ENCODE results near the gene EXD3.

Gene EXD3

DNA sequence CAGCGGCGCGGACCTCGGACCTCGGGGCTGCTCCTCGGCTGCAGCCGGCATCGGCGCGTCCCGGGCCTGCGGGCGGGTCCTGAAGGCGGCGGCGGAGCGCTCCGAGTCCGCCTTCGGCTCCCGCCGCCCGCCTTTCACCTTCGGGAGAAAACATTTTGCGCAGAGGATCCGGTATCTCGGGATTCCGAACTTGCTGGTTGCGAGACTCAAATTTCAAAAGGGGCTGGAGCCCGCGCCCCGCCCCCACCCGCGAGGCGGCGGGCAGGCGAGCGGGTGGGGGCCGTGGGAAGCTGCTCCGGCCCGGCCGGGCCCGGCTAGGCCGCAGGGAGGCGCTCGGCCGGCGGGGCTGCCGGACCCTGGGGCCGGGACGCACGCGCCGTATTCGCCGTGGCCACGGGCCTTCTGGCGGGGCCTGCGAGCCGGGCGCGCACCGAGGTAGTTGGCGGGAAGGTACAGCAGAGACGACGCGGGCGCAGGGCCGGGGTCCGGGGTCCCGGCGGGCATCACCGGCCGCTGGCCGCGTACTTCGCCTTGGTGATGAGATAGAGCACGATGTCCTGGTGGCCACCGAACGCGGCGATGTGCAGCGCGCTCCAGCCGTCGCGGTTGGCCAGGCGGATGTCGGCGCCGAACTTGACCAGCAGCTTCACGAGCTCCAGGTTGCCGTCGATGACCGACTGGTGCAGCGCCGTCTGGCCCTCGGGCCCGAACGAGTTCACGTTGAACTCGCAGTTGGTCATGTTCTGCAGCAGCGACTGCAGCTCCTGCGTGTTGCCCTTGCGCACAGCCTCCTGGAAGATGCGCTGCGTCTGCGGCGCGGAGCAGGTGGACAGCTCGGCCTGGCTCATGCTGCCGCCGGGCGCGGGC is 121.6 kb downstream of the EXD3 start:
- DNase-seq, result no peak

GRCh38 chr9:137300567-137301080 is 122.3 kb downstream of the EXD3 start:
- DNase-seq, result no peak

DNA sequence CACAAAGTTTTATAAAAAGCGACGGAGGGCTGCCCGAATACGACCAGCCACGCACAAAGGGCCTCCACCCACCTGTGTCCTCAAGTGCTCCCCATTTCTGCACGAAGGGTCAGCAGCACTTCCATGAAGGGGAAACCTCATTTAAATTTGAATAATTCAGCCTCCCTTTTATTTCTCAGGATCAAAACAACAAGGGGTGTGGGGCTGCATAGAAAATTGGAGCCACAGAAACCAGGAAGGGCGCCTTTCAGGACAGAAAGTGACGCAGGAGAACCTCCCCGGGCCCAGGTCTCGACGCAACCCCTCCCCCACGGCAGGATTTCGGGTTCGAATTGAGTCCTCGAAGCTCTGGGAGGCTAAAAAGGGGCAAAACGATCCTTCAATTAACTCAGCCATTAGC is 123.0 kb downstream of the EXD3 start:
- no peak for DNase-seq

DNA sequence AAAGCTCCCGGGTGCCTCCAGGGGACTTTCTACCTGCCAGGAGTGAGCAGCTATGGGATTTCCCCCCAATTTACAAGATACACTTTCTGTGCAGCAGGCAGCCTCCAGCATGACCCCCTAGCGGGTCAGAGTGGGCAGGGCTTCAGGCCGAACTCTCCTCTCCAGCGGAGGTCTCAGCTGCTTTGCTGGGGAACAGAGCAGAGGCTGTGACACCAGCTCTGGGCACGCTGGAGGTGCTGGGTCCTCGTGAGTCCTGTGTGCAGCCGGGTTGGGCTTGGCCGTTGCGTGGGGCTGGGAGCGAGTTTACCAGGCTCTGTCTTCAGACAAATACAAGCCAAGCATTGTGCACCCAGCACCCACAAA is 123.8 kb downstream of the EXD3 start:
- DNase-seq, result no peak

- no peak for DNase-seq
Observed at GRCh38 chr9:137298401-137299202, 124.4 kb downstream of the EXD3 start.

DNA sequence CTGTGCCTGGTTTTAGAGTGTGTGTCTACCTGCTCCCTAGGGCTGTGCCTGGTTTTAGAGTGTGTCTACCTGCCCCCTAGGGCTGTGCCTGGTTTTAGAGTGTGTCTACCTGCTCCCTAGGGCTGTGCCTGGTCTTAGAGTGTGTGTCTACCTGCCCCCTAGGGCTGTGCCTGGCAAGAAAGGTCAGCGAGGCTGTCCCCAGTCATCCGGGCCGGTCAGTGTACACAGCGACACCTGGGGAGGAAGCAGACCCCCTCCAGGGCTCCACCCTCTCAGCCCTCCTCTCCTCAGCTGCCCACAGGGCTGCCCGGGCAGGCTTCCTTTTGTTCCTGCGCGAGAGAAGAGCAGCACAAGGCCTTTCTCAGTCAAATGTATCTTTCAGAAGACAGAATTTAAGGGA is 125.0 kb downstream of the EXD3 start:
- DNase-seq, result no peak

GRCh38 chr9:137296670-137297664 is 126.0 kb downstream of the EXD3 start:
- no peak for DNase-seq

DNA sequence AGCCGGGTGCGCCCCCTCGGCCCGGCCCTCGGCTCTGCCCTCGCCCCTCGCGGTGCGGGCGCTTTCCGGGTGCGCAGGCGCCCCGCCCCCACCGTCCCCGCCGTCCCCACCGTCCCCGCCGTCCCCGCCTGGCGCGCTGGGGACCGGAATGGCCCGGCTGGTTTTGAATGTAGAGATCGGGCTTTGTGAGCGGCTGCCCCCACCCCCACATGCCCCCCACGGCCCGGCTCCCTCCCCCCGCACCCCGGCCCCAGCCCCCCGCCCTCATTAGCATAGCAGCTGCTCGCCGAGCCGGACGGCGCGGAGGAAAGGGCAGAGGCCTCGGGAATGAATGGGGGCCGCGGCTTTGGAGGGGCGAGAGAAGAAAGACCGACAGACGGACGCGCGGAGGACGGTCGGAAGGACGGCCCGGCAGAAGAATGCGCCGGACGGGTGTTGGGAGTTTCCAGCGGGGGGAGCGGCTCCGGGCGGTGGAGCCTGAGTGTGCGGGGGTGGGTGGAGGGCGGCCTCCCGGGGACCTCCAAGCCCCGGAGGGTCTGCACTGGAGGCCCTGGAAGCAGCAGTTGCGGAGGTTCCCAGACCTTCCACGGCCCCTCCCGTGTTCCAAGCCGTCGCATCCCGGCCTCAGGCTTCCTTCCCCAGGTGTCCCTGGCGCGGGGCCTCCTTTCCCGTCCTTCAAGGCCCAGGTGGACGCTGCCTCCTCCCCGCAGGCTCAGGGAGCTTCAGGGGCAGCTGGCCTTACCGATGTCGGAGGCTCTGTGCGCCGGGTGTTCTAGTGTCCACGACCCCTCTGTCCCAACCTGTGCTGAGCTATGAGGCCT is 126.9 kb downstream of the EXD3 start:
- no peak for DNase-seq

DNA sequence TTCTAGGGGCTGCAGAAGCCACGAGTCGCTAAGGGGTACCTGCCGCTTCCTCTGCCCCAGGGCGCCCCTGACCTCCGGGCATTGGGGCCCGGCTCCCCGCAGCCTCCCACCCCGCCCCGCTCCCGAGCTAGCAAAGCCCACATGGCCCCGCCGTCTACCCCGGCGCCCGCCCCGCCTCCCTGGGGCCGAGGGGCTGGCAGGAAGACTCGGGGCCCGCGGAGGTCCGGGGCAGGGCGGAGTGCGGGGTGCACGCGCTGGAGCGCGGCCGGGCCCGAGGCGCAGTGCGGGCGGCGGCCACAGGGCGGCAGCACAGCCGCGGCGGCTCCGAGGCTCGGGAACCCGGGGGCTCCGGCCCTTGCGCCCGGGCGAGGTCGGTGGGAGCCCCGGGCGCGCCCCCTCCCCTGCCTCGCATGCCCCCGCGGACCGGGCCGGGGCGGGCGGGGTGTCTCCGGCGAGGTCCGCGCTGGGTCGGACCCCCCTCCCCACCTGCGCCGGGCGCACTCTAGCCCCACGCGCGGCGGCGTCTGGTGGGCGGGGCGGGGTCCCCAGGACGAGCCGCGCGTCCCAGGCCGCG is 127.6 kb downstream of the EXD3 start:
- DNase-seq, result peak in 1 of 4 experiments; percentile 45

DNA sequence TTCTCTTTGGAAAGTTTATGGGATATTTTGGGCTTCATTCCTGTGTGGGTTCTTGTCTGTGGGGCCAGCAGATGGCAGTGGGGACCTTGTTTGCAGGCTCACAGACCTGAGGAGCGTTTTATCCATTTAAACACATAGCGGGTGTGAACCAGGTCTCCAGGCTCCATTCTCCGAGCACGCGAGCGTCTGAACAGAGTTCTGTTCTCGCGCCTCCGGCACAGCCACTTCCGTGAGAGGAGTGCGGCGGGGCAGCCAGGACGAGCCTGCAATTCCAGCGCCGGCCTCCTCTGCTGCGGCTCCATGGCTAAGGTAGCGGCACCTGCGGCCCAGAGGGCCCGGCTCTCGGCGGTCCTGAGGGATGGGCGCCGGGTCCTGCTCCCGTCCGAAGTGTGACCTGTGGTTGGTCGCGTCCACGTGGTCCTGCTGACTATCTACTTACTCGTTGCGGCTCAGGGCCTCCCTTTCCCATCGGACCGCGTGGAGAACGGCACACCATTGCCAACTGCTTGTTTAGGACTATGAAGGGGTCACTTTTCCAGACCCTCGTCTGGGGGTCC is 128.2 kb downstream of the EXD3 start:
- DNase-seq, result no peak

DNA sequence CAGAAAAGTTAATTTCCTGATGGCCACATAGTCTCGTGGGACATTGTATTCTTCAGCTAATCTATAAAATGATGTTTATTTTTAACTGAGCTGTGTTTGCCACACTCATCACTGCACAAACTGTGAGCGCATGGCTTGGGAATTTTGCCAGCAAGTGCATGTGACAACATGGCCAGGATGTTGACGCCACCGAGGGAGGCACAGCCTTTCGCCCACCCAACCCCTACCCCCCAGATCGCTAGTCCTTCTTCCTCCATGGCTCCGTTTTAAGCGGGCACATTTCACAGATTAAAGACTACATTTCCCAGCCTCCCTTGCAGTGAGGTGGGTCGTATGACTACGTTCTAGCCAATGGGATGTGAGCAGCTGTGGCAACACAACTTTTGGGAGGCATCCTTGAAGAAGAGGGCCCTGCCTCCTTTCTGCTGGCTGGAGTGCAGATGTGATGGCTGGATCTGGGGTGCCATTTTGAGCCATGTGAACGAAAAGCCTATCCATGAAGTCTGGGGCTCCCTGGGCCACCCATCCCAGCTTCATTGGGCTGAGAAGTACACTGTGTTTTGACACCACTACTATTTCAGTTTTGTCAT is 128.8 kb downstream of the EXD3 start:
- no peak for DNase-seq

DNA sequence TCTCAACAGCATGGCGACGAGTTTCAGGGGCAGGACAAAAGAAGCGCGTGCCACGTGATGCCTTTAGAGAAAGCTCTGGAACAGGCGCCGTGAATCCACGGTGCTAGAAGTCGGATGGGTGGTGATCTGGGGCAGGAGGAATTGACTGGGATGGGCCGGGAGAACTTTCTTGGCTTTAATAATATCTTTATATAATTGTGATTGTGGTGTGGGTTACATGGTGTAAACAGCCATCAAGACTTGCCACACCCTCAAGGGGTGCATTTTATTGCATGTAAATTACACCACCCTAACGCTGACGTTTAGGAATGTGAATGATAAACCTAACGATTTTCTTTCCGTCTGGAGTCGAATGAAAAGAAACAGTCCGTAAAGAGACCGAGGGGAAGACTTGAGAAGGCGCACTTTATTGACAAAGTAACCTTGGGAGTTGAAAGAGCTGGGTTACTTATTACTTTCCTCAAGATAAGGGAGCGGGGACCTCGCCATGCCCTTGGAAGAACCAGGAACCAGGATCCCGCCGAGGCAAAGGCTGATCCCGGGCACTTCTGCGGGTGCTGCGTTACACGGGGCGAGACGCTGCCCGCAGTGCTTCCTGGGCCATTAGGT is 129.4 kb downstream of the EXD3 start:
- DNase-seq, result no peak

- DNase-seq, result no peak
Observed at GRCh38 chr9:137293094-137293481, 129.9 kb downstream of the EXD3 start.

GRCh38 chr9:137286975-137287383 is 136.0 kb downstream of the EXD3 start:
- peak in 1 of 4 experiments; percentile 16 for DNase-seq

GRCh38 chr9:137281345-137282116 is 141.4 kb downstream of the EXD3 start:
- no peak for DNase-seq

GRCh38 chr9:137280474-137281344 is 142.3 kb downstream of the EXD3 start:
- no peak for DNase-seq

GRCh38 chr9:137279741-137280473 is 143.1 kb downstream of the EXD3 start:
- no peak for DNase-seq
